Duodenal mucosa (tissue), 2 donors: ENCODE measurements around the gene DPYSL4.

Experiments
- H3K27ac ChIP-seq: one replicate; pipeline ENCODE4 v1.7.0; 2013; ENCODE audit warnings: low read depth, low read length
- H3K27me3 ChIP-seq, 2 donors: one replicate each; pipeline ENCODE4 v1.7.0; 2013; ENCODE audit warnings: low read length in 2 of 2, control low read depth in 1 of 2; ENCODE audit not compliant: insufficient read depth in 2 of 2, control insufficient read depth in 1 of 2
- H3K36me3 ChIP-seq, 2 donors: one replicate each; pipeline ENCODE4 v1.7.0; 2013; ENCODE audit warnings: low read length in 2 of 2, control low read depth in 1 of 2; ENCODE audit not compliant: insufficient read depth in 2 of 2, control insufficient read depth in 1 of 2
- H3K4me1 ChIP-seq, 2 donors: one replicate each; pipeline ENCODE4 v1.7.0; 2013; ENCODE audit warnings: low read length in 2 of 2, control low read depth in 1 of 2; ENCODE audit not compliant: insufficient read depth in 2 of 2, control insufficient read depth in 1 of 2
- H3K4me3 ChIP-seq, 2 donors: one replicate each; pipeline ENCODE4 v1.7.0; 2013; ENCODE audit warnings: low read length in 2 of 2, low read depth in 1 of 2
- H3K9ac ChIP-seq, 2 donors: one replicate each; pipeline ENCODE4 v1.7.0; 2013; ENCODE audit warnings: low read length in 2 of 2, low read depth in 1 of 2
- H3K9me3 ChIP-seq, 2 donors: one replicate each; pipeline ENCODE4 v1.7.0; 2013; ENCODE audit warnings: low read length in 2 of 2, control low read depth in 1 of 2; ENCODE audit not compliant: control insufficient read depth in 1 of 2

DPYSL4 gene

DNA sequence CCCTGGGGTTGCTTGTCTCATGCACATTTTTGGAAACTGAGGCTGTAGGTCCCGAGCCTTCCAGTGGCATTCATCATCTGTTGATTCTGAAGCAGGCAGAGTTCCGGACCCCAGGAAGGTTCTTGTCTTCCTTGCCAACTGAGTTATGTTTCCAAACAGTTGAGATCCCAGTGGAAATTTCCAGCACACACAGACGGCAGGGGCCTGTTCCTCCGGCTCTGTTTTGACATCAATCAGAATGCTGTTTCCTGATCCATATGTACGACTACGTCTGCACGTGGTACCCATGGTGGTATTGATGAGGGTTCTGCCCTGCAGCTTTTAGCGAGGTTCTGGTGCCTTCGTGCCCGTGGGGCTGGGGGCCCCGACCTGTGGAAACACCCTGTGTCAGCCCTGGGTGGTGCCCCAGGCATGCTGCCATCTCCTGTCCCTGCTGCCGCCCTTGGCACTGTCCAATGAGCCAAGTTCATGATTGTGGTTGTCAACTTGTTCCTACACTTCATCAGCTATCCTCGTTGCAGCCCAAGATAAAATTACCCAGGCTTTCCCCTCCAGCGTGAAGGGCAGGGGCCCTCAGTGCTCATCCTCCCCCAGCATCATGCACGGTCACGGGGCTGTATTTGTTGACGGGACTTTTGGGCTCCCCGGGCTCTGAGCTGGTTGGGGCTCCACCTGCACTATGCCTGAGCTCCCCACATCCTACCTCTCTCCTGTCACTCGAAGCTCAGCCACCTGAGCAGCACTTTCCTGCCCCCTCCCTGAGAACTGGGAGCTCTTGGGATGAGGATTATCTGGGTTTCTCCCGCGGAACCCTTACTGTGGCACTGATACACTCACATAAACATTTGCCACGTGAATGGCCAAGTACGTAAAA, 7.8 kb upstream of the DPYSL4 start:
- H3K27ac ChIP-seq = no peak overlapping the region
- H3K4me3 ChIP-seq = no peak overlapping the region
- no peaks in the 10 kb centered on the region for H3K9me3 ChIP-seq
- peaks cover 22 to 38% of the 10 kb centered on the region in 2 donors for H3K27me3 ChIP-seq
- no peaks in the 10 kb centered on the region for H3K36me3 ChIP-seq
- no peak overlapping the region for H3K9ac ChIP-seq
- H3K4me1 ChIP-seq = no peaks in the 10 kb centered on the region

GRCh38 chr10:132179551-132180392, 7.0 kb upstream of the DPYSL4 start:
- Histone ChIP-seq H3K9ac (no peak overlapping the region), H3K4me3 (no peak overlapping the region), H3K36me3 (no peaks in the 10 kb centered on the region), H3K9me3 (no peaks in the 10 kb centered on the region), H3K27me3 (peaks cover 27 to 38% of the 10 kb centered on the region in 2 donors), H3K4me1 (no peaks in the 10 kb centered on the region), H3K27ac (no peak overlapping the region)

DNA sequence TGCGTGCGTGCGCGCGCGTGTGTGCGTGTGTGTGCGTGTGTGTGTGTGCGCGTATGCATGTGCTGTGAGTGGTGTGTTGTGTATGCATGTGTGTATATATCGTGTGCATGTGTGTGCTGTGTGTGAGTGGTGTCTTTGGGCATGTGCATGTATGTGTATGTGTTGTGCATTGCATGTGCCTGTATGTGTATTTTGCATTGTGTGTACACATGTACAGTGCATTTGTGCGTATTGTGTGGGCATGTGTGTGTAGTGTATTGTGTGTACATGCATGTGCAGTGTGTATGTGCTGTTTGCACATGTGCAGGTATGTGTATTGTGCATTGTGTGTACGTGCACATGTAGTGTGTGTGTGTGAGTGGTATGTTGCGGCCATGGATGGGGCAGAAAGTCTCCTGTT, 6.0 kb upstream of the DPYSL4 start:
- peaks cover 32 to 41% of the 10 kb centered on the region in 2 donors for H3K27me3 ChIP-seq
- no peak overlapping the region for H3K27ac ChIP-seq
- no peak overlapping the region for H3K4me3 ChIP-seq
- H3K4me1 ChIP-seq = no peaks in the 10 kb centered on the region
- H3K9me3 ChIP-seq = no peaks in the 10 kb centered on the region
- H3K9ac ChIP-seq = no peak overlapping the region
- H3K36me3 ChIP-seq = no peaks in the 10 kb centered on the region

GRCh38 chr10:132181691-132182425, 4.9 kb upstream of the DPYSL4 start:
- no peak overlapping the region for H3K4me3 ChIP-seq

DNA sequence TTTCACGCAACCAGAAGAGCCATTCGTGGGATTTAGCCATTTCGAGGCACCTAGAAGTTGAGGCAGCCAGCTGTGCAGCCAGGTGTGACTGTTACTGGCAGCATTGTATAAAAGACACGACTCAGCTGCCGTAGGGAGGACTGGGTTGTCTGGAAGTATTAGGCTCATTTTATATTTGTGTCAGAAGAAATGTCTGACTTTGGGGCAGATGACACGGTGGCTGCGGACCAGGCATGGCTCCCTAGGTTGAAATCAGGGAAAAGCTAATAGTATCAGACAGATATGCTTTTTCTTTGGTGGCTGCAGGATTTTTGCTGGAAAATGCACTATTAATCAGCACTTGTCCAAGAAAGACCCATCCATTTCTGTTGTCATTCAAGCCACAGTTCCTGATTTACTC, 4.2 kb upstream of the DPYSL4 start:
- Histone ChIP-seq H3K27ac (no peak overlapping the region), H3K9me3 (no peaks in the 10 kb centered on the region), H3K4me1 (no peaks in the 10 kb centered on the region), H3K27me3 (peaks cover 25 to 28% of the 10 kb centered on the region in 2 donors), H3K36me3 (no peaks in the 10 kb centered on the region), H3K4me3 (no peak overlapping the region), H3K9ac (no peak overlapping the region)

More at GRCh38 chr10:132181691-132182425, 4.9 kb upstream of the DPYSL4 start:
- H3K4me1 ChIP-seq = no peaks in the 10 kb centered on the region
- H3K27ac ChIP-seq = no peak overlapping the region
- H3K27me3 ChIP-seq = peaks cover 24 to 30% of the 10 kb centered on the region in 2 donors
- H3K9ac ChIP-seq = no peak overlapping the region
- no peaks in the 10 kb centered on the region for H3K36me3 ChIP-seq
- H3K9me3 ChIP-seq = no peaks in the 10 kb centered on the region

DNA sequence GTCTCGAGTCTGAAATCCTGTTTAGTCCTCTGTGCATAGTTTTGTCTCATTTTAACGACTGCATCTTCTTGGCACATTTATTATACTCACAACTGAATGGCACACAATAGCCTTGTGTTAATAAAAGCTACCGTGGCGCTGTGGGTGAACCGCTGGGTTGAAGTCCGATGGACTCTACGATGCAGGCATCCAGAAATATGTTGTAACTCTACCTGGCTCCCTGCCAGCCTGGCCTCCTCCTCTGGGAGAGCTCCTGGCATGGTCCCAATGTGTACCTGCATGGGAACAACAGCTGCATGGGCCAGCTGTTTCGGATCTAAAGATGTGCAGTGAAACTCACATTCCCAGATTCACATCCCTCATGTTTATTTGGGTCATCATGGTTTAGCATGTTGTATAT, 3.7 kb upstream of the DPYSL4 start:
- H3K36me3 ChIP-seq = no peaks in the 10 kb centered on the region
- no peaks in the 10 kb centered on the region for H3K9me3 ChIP-seq
- H3K4me1 ChIP-seq = no peaks in the 10 kb centered on the region
- H3K9ac ChIP-seq = no peak overlapping the region
- H3K27me3 ChIP-seq = peaks cover 28 to 30% of the 10 kb centered on the region in 2 donors
- no peak overlapping the region for H3K4me3 ChIP-seq
- H3K27ac ChIP-seq = no peak overlapping the region

GRCh38 chr10:132184816-132185593, 1.7 kb upstream of the DPYSL4 start:
- H3K9me3 ChIP-seq = no peaks in the 10 kb centered on the region
- no peak overlapping the region for H3K27ac ChIP-seq
- no peaks in the 10 kb centered on the region for H3K36me3 ChIP-seq
- H3K4me1 ChIP-seq = no peaks in the 10 kb centered on the region
- no peak overlapping the region for H3K9ac ChIP-seq
- no peak overlapping the region for H3K4me3 ChIP-seq
- peaks cover 37 to 47% of the 10 kb centered on the region in 2 donors for H3K27me3 ChIP-seq

DNA sequence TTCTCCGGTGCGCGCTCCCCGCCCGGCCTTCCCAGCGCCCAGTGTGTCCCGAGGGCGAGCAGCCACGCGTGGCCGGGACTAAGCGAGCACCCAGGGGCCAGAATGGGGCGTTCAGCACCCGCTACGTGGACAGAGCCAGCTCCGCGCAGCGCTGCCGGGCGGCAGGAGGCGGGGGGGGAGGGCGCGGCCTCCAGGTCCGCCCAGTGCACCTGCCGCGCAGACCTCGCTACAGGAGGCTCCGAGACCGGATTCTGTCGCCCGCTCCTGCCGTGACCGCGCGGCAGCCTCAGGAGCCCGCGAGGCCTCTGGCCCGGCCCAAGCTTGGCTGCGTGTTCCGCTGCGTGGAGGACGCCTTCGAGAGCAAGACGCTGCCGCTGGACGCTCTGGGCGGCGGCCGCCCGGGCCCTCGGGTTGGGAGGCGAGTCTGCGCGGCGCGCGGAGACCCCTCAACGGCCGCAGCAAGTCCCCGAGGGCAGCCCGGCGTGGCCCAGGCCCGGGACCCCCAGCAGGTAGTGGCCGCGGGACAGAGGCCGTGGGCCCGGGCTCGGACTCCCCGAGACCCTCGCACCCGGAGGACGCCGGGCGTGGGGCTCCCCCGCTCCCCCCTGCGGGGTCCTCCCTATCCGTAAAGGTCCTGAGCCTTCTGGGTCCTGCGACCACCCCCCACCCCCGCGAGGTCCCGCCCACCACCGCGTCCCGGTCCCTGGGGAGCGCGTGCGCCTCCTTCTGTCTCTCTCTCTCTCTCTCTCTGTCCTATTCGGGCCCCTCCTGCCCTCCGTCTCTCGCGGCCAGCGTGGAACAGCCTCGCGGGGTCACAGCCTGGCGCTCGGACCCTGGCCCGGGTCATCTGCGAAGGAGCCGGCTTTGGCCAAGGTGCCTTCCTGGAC, 904 bp upstream of the DPYSL4 start:
- H3K9me3 ChIP-seq = no peaks in the 10 kb centered on the region
- H3K27ac ChIP-seq = no peak overlapping the region
- no peak overlapping the region for H3K4me3 ChIP-seq
- H3K36me3 ChIP-seq = no peaks in the 10 kb centered on the region
- no peak overlapping the region for H3K9ac ChIP-seq
- no peaks in the 10 kb centered on the region for H3K4me1 ChIP-seq
- H3K27me3 ChIP-seq = peaks cover 40 to 47% of the 10 kb centered on the region in 2 donors
